Measurements from ENCODE around the gene WDR18.
A peak's percentile ranks its signal among the peaks of the same experiment; 100 is the strongest.

Gene WDR18

GRCh38 chr19:939439-939838 lies 44.7 kb upstream of the WDR18 start:
- Histone ChIP-seq H3K4me3 (ENCODE audit: low read depth in 1 of 2, low read length in 1 of 2) (no peak overlapping the region), H3K27ac (no peak overlapping the region), H3K36me3 (peaks cover 60% of the 10 kb centered on the region), H3K4me1 (ENCODE audit: control insufficient read depth in 1 of 2, insufficient read depth in 1 of 2, low read depth in 1 of 2, low read length in 1 of 2) (peaks cover 30 to 61% of the 10 kb centered on the region in 2 experiments), H3K27me3 (no peaks in the 10 kb centered on the region), H3K9me3 (no peaks in the 10 kb centered on the region)
- no peak for TF ChIP-seq CTCF (IDR thresholded peaks at IDR 0.05)

- Histone ChIP-seq H3K36me3 (peaks cover 59% of the 10 kb centered on the region), H3K27me3 (no peaks in the 10 kb centered on the region), H3K9me3 (no peaks in the 10 kb centered on the region), H3K4me3 (ENCODE audit: low read depth in 1 of 2, low read length in 1 of 2) (peak overlapping the region in 1 of 2 experiments; percentile 65), H3K4me1 (ENCODE audit: control insufficient read depth in 1 of 2, insufficient read depth in 1 of 2, low read depth in 1 of 2, low read length in 1 of 2) (peaks cover 26 to 59% of the 10 kb centered on the region in 2 experiments), H3K27ac (peak overlapping the region; percentile 65)
- no peak for TF ChIP-seq CTCF (IDR thresholded peaks at IDR 0.05)
These were observed 44.2 kb upstream of the WDR18 start for GRCh38 chr19:939922-940321.

GRCh38 chr19:940591-941291 lies 43.4 kb upstream of the WDR18 start:
- peaks cover 56% of the 10 kb centered on the region for H3K36me3 ChIP-seq
- H3K27ac ChIP-seq: peak overlapping the region; percentile 65
- TF ChIP-seq CTCF (IDR thresholded peaks at IDR 0.05): no peak
- peak overlapping the region in 1 of 2 experiments; percentile 65 for H3K4me3 ChIP-seq (ENCODE audit: low read depth in 1 of 2, low read length in 1 of 2)
- H3K9me3 ChIP-seq: no peaks in the 10 kb centered on the region
- H3K27me3 ChIP-seq: no peaks in the 10 kb centered on the region
- peaks cover 19 to 59% of the 10 kb centered on the region in 2 experiments for H3K4me1 ChIP-seq (ENCODE audit: control insufficient read depth in 1 of 2, insufficient read depth in 1 of 2, low read depth in 1 of 2, low read length in 1 of 2)

- Histone ChIP-seq H3K27me3 (no peaks in the 10 kb centered on the region), H3K27ac (peak overlapping the region; percentile 65), H3K4me3 (ENCODE audit: low read depth in 1 of 2, low read length in 1 of 2) (peak overlapping the region in 1 of 2 experiments; percentile 65), H3K9me3 (no peaks in the 10 kb centered on the region), H3K36me3 (peaks cover 49% of the 10 kb centered on the region), H3K4me1 (ENCODE audit: control insufficient read depth in 1 of 2, insufficient read depth in 1 of 2, low read depth in 1 of 2, low read length in 1 of 2) (peaks cover 19 to 53% of the 10 kb centered on the region in 2 experiments)
- TF ChIP-seq CTCF (IDR thresholded peaks at IDR 0.05): no peak
These were observed 42.6 kb upstream of the WDR18 start for GRCh38 chr19:941292-942132.

GRCh38 chr19:942133-942645 lies 42.0 kb upstream of the WDR18 start:
- peaks cover 20 to 55% of the 10 kb centered on the region in 2 experiments for H3K4me1 ChIP-seq (ENCODE audit: control insufficient read depth in 1 of 2, insufficient read depth in 1 of 2, low read depth in 1 of 2, low read length in 1 of 2)
- no peaks in the 10 kb centered on the region for H3K27me3 ChIP-seq
- no peak overlapping the region for H3K27ac ChIP-seq
- no peak overlapping the region for H3K4me3 ChIP-seq (ENCODE audit: low read depth in 1 of 2, low read length in 1 of 2)
- no peak for TF ChIP-seq CTCF (IDR thresholded peaks at IDR 0.05)
- peaks cover 46% of the 10 kb centered on the region for H3K36me3 ChIP-seq
- H3K9me3 ChIP-seq: no peaks in the 10 kb centered on the region

All from neutrophil (primary cell).